Brain pericyte (primary cell): ENCODE data around the gene CLPSL2.
"Not testable (repeated sequence)": the region's sequence is repeated elsewhere in the genome, so short reads cannot be mapped to it uniquely, and the experiment has no call there.

Experiments
- DNase-seq: peaks from one replicate; pipeline ENCODE4 v3.0.0-alpha.2; 2012; ENCODE audit warnings: low read depth, low spot score

Gene CLPSL2, protein sequence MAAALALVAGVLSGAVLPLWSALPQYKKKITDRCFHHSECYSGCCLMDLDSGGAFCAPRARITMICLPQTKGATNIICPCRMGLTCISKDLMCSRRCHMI

DNA sequence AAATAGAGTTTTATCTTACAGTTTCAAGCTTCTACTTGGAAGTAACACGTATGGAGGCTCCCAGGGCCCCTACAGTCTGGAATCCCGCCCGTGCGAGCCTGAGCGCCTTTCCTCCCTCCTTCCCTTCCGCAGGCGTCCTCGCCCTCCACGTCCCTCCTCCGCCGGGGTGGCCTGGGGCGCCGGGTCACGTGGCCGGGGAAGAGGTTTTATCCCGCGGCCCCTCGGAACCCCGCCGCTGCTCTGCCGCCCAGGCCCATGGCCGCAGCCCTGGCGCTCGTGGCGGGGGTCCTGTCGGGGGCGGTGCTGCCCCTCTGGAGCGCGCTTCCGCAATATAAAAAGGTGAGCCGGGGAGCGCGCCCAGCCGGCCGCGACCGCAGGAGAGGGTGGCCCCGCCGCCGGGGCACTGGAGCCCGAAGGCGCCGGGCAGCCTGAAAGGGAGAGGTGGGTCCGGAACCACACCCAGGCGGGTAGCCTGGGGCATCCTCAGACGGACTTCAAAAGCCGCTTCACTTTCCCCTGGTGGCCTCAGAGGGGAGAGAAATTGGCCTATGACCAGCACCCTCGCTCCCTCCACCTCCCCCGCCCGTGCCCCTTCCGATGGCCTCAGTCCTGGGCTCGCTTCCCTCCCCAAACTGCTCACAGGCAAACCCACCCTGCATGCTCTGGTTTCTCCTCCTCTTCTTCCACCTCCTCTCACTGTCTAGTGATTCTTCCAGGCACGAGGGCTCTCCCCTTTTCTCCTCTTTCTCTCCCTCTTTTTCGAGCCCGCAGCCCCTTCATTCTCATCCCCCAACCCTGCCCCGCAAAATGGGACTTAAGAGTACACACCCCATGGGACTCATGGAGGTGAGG is at the start of gene CLPSL2:
Gene CLPSL2 (plus strand): TSS at position 235 of the 852 bp plus-strand sequence. CDS start 21 bp downstream, at position 256.
- DNase-seq = no peak

DNA sequence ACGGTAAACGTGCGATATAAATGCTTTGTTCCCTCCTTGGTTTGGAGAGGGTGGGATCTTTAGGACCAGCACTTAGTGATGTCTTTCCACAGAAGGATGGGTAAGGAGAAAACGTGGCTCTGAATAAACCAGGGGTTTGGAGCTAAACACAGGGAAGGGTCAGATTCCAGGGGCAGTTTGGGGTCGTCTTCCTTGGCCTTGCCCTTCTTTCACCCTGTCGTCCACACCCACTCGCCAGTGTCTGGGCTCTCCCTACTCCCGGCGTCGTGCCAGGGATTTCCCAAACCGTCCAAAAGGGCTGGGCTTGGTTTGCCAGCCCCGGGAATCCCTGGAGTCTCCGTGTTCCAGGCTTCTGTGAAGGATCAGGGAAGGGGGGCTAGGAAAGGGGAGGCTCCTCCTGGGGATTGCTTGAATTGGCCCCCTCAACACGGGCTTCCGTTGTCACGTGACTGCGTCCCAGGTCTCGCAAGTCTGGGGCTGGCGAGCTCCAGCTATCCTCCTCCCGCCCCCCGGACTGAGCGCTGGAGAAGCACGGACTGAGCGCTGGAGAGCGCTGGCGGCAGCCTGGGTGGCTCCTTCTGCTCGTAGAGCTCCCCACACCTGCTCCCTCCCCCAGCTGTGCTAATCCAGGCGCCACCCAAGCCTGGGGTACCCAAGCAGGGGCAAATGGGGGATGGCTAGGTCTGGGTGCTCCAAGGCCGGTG is 49.0 kb upstream of the CLPSL2 start:
- peak; percentile 84 for DNase-seq

DNA sequence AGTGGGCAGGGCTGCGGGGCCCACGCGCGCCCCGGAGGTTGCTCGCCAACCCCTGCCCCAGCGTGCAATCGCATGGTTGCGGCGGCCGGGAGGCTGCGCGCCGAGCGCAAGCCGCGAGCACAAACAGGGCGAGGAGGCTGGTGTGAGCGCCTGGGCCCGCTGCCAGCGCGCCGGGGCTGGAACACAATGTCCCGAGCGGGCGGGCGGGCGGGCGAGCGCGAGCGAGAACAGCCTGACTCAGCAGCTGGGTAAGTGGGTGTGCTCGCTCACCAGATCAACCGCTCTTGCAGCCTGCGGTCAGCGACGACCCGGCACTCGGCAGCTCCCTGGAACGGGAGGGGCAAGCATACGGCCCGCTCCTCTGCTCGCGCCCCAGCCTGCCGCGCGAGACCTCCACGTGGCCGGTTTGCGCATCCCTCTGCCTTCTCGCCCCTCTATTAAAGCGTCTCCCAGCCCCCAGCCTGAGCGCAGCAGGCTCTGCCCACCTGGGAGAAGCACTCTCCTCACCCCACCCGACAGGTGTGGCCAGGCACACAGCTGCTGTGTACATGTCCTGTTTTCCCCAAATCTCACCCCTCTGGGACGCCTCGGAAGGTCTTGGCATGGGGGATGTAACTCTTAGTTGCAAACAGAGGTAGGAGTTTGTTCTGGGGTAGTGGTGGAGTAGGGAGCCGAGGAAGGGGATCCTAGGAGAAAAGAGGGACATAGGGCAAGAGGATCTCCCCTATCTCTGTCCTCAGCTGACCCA is 48.3 kb upstream of the CLPSL2 start:
- peak; percentile 81 for DNase-seq

DNA sequence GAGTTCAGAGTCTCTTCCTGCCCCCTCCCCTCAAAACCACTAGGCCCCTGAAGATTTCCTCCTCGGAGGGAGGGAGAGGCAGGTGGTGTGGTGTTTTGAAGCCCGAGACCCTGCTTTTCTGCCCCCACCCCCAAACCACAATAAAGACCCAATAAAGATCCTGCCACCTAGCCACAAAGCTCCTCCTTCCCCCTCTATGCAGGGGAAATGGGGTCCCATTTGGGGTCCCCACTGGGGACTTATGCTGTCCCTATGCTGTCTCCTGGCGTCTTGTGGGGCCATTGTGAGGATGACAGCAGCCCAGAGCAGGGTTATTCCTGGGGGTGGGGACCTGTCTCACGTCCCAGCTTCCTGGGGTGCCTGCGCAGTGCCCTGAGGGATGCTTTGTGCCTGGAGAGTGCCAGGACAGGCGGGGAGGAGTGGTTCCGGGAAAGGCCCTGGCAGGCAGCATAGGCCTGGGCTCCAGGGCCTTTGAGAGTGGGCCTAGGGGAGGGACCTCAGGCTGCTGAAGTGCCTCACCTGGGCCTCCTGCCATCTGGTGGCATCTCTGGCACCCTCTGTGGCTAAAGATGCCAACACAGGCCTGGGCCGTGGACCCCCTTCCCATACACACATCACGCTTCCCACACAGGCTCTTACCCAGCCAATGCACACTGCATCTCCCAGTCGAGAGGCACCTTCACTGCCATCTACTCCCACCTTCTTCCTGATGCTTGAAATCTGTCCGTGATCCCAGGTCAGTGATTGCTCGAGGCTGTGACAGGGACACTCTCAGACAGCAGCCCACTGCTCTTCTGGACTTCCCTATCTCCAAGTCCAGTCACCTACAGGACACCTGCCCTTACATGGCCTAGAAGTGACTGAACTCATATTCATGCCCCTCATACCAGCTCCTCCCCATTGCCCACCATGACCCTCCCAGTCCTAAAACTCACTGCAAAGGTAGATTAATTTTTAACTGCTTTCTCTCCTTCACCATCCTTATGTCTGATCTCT is 47.4 kb upstream of the CLPSL2 start:
- DNase-seq = no peak

DNA sequence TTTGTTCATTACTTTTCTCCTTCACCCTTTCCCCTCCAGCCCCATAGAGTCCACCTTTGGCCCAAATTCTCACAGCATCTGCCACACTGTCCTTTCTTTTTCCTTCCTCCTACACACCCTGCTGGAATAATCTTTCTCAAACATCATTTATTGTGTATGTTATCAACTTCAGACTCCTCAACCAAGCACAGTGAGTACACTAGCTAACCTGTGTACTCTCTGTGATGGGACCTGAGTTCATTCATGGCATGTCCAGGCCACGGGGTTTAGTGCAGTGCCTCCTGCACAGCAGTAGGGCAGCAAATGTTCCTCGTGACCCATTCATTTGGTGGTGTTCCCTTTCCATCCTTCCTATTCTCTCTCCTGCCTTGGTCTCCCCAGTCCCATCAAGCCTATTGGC is 46.7 kb upstream of the CLPSL2 start:
- DNase-seq = no peak

DNA sequence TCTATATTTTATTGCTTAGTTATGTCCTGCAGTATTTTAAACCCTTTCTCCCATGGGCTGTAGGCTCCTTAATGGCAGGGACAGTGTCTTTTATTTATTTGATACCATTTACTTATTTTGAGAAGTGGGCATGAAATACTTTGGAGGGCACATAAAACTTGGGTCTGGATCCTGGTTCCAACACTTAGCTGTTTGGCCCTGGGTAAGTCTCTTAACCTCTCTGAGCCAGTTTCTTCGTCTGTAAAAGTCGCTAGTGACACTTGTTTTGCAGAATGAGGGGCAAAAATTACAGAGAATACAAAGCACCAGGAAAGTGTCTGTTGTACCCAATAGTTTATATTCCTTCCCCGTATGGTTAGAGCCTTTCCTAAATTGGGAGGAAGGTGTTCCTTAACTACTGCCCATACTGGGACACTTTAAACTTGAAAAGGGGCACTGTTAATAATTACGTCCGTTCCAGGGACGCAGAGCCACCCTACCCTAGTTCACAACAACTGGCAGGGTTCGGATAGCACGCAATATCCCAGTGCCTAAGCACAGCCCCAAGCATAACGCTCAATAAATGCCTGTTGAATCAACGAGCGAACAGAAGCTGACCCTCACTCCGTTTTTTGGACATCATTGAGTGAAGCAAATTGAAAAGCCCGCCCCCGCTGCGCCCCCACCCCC is 45.5 kb upstream of the CLPSL2 start:
- no peak for DNase-seq

DNA sequence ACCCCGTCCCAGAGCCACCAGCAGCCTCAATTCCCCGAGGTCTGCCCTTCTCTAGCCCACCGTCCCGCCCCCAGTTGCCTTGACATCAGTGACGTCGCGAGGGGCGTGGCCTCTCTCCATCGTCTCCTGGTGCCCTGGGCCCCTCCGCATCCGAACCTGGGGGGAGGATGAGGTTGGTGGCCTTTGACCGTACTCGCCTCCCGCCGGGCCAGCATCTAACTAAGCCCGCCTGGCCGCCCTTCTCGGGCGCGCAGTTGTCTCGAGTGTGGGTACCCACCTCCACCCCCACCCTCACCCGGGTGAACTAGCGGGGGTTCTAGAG is 45.0 kb upstream of the CLPSL2 start:
- peak; percentile 89 for DNase-seq

DNA sequence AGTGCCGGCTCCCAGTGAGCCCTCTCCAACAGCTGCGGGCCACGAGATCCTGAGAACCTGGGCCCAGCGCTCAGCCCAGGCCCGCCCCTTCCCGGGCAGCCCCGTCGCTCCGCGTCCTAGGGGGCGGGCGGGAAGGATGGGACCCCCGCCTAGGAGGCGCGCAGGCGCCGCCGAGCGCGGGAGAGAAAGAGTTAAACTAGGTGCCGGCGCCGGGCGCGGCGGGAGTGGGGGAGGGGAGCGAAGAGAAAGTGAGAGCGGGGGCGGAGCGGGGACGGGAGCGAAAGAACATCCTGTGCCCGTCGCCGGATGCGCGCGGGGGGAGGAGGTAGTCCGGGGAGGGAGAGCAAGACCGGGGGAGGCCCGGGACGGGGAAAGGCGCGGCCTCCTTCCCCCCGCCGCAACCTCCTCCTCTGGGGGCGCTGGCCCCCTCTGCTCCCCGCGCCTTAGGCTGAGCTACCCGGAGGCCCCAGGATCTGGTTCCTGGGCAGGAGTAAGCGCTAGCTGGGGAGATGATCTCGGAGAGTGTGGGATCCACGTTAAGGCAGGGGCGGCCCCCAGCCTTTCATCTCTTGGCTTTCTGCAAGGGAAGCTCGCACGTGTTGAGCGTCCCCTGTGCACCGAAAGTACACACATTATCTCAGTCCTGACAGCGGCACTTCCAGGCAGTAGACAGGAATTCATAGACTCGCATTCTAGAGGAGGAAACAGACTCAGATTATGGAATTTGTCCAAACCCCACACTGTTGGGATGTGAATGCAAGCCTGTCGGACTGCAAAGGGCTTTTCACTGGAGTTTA is 44.5 kb upstream of the CLPSL2 start:
- DNase-seq = peak; percentile 90

DNA sequence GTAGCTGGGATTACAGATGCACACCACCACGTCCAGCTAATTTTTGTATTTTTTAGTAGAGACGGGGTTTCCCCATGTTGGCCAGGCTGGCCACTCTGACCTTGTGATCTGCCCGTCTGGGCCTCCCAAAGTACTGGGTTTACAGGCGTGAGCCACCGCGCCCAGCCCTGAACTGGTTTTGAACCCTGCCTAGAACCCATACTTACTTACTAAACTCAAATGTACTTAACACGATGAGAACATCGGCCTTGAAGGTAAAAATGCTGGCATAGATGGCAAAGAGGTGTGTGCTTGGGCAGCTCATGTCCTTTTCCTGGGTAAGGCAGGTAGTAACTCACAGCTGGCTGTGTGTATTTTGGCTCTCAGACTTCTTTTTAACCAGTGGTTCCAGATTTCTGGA is 42.8 kb upstream of the CLPSL2 start:
- no peak for DNase-seq

DNA sequence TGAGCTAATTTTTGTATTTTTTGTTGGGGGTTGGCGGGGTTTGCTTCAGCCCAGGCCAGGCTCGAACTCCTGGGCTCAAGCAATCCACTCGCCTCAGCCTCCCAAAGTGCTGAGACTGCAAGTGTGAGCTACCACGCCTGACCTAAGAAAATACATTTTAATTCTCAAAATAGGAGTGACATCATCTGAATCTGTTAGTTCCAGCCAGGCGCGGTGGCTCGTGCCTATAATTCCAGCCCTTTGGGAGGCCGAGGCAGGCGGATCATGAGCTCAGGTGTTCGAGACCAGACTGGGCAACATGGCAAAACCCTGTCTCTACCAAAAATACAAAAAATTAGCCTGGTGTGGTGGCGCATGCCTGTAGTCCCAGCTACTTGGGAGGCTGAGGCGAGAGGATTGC is 42.1 kb upstream of the CLPSL2 start:
- DNase-seq = not testable (repeated sequence)

DNA sequence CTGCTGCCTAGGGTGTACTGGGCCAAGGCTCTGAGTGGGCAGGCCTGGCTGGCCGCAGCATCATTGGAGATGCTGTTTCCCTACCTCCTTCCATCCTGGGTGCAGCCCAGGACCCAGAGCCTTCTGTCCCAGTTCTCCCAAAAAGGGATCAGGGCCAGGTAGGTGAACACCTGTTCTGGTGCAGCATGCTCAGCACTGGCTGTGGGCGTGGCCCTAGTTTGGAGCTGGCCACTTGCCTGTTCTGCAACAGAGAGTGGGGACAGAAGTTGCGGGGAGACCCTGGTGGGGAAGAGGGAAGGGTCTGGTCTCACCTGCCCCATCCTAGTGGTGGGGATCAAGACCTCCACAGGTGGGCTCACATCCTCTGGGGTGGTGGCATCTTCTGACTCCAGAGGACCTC is 40.9 kb upstream of the CLPSL2 start:
- DNase-seq = no peak

DNA sequence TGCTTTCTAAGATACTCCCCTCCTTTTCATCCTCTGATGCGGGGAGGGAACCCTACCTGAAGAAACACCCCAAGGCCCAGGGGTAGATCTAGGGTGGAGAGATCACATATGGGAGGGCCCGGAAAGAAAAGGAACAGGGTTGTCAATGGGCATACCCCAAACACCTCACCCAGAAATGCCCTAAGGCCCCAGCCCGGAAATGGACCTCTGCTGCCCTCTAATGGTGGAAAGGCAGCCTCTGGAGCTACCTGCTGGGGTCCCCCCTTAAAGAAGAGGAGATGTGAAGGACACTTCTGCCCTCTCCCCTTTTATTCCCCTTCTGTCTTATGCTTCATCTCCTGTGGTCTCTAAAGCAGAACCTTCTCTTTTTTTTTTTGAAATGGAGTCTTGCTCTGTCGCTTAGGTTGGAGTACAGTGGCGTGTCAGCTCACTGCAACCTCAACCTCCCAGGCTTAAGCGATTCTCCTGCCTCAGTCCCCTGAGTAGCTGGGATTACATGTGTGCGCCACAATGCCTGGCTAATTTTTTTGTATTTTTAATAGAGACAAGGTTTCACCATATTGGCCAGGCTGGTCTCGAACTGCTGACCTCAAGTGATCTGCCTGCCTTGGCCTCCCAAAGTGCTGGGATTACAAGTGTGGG is 40.0 kb upstream of the CLPSL2 start:
- DNase-seq = no peak

DNA sequence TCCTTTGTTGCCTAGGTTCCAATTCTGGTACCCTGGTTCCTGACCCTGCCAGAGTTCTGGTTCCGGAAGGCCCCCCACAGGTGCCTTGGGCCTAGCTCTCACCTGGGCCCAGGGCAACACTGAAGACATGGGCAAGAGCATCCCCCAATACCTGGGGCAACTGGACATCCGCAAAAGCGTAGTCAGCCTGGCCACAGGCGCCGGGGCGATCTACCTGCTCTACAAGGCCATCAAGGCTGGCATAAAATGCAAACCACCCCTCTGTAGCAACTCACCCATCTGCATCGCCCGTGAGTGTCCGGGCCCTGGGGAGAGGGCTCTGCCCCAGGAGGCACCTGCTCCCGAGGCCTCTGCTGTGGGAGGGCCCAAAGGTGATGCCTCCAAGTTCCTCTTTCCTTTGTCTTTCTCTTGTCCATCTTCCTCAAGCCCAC is 39.4 kb upstream of the CLPSL2 start, which contains the start of gene ARMC12:
Gene ARMC12 (plus strand): TSS at position 51 of the 431 bp plus-strand sequence. CDS start 77 bp downstream, at position 128.
- DNase-seq = no peak

DNA sequence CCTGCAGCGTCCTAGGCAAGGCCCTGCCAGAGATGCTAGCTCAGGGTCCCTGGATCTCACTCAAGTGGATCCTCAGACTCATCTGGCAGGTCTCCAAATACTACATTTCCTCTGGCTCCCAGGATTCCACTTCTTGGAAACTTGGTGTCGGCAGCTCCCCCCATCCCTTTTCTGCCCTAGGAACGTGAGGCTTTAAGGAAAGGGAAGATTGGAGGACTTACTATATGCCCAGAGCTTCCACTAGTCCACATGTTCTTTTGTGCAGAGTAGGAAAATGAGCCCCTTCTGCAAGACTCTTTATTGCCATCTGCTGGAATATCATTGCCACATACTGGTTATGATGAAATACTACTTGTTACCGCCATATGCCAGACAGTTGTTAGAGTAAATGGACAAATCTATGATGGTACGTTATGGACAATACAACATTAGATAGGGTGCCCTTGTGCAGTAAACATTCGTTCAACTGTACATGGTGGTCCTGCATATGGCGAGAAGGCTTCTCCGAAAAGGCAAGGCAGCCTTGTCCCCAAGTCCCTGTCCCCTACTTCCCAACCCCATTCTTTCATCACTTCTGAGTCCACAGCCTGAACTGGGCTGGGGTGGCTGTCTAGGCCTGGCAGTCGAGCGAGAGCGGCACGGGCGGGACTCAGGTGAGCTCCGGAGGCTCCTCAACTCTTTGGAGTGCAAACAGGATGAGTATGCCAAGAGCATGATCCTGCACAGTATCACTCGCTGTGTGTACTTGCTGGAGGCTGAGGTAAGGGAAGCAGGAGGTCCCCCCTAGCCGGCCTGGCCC is 38.8 kb upstream of the CLPSL2 start:
- DNase-seq = peak; percentile 66

DNA sequence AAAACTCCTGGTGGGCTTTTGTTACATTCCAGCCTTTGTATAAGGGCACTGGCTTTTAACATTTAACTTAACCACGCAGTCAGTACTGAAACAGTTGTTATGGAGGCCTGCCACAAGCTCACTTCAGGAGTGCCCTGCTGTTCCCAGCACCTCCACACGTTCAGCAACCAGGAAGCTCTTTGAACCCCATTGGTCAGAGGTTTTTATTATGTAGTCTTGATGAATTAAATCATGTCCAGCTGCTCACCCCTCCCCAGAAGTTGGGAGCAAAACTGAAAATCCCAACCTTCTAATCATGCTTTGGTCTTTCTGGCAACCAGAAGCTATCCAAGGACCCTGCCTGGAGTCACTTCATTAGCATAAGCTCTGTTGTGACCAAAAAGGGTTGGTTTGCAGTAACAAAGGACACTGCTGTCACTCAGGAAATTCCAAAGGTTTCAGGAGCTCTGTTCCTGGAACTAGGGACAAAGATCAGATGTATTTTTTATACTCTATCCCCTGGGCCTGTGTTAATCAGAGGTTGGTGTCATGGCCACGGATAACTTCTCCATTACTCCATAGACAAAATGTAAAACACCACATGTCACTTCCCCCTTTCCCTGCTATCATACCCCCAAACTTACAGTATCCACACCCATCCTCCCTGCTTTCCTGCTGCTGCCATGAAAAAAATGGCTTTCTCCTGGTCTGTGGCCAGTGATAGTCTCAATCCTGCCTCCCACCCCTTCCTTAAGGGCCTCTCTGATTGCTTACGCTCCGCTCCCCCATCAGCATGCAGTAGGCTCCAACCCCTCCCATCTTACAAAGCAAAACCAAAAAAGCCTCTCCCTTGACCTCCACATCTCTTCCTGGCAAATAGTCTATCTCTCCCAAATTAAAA is 36.5 kb upstream of the CLPSL2 start:
- DNase-seq = no peak

DNA sequence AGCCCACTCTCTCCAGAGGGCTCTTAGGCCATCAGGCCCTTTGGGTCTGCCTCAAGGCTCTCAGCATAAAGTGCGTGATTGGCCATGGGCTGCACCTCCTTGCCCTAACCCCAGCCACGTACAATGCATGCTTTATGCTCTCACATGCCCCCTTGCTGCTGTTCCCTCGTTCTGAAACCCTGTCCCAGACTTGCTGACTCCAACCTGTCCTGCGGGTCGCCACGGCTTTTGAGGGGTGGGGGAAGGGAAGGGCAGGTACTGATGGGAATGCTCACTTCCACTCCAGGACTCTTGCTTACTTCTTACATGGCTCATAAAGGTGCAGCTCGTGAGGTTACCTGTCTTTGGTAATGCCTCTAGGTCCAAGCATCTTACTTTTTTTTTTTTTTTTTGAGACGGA is 33.6 kb upstream of the CLPSL2 start:
- no peak for DNase-seq

DNA sequence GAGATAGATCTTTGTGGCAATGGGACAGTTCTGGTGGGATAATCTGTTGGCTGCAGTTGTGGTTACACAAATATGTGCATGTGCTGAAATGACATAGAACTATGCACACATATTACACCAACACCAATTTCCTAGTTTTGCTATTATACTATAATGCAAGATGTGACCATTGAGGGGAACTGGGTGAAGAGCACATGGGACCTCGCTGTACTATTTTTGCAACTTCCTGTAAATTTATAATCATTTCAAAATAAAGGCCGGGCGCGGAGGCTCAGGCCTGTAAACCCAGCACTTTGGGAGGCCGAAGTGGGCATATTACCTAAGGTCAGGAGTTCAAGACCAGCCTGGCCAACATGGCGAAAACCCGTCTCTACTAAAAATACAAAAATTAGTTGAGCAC is 30.9 kb upstream of the CLPSL2 start:
- DNase-seq = no peak
